T-helper 2 cell (primary cell): ENCODE measurements around the gene GLYATL1B.
"Not testable (repeated sequence)": the region's sequence is repeated elsewhere in the genome, so short reads cannot be mapped to it uniquely, and the experiment has no call there.

Experiments
- DNase-seq, 5 experiments: peaks; one replicate each; pipeline versions ENCODE4 v3.0.0 to v3.0.0-alpha.2; 2012 to 2022
- total RNA-seq, 2 donors: gene quantifications; one replicate each; lab custom pipeline; 2026; lab: John Stamatoyannopoulos, UW

The GLYATL1B gene, protein sequence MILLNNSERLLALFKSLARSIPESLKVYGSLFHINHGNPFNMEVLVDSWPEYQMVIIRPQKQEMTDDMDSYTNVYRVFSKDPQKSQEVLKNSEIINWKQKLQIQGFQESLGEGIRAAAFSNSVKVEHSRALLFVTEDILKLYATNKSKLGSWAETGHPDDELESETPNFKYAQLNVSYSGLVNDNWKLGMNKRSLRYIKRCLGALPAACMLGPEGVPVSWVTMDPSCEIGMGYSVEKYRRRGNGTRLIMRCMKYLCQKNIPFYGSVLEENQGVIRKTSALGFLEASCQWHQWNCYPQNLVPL
- 0 reads per million in 2 donors for total RNA-seq

DNA sequence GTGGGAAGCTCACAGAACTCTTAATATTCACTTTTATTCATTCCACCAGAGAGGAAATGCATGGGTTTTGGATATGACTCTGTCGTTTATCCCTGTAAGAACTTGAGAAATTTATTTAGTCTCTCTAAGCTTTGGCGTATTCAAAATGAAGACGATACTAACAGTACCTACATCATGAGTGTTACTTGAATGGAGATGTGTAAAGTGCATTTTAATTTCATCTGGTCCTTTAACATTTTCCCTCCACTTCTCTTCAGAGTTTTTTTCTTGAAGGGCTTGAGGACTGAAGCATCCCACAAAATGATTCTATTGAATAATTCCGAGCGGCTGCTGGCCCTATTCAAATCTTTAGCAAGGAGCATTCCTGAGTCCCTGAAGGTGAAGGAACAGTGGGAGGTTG is at the start of gene GLYATL1B:
Gene GLYATL1B (plus strand): TSS at position 301 of the 400 bp plus-strand sequence. CDS start 0 bp downstream, at position 301.
- DNase-seq, result not testable (repeated sequence)

DNA sequence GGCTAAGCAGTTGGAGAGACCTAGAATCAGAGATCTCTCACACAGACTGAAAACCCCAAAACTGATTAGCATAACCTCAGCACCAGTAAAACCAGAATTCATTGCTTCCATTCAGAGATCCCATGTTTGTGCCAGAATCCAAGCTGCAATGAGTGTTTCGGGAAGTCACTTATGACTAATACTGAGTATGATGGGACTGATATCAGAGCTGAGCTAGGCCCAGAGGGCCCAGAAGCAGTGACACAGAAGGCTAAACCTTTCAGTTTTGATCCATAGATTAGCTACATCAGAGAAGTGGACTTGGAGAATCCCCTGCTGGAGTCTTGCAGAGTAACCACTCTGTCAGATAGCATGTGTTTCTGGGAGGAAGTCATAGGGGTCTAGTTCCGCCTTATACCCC is 49.6 kb upstream of the GLYATL1B start:
- DNase-seq, result not testable (repeated sequence)

DNA sequence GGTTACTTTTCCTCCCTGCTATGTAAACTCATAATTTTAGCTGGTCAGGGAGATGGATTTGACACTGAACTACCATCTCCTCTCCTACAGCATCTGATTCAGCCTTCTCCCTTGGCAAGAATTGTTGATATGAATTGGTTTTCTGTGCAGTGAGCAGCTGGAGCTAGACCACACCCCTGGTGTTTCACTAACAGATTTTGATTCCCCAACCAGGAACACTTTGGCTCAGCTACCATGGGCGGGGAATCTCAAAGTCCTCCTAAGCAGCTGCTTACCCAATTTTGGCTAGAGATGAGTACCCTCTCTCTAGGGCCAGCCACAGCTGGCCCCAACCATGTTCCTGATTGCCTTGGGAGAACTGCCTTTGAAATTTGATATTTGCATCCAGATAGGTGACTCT is 48.7 kb upstream of the GLYATL1B start:
- DNase-seq, result not testable (repeated sequence)

DNA sequence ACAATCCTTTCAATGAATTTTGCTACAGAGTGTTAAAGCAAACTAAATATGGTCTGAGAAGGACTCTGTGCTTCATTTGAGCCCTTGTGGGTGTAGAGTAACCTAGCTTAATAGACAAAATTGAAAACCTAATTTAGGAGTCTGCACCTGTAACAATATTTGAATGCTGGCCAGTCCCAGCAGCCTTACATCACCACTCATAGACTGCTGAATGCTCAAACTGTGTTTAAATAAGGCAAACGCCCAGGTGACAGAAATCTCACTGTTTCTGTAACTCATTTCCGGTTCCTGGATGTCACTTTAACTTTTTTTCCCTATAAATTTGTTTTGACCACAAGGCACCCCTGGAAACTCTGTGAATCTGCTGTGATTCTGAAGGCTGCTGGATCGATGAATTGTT is 45.5 kb upstream of the GLYATL1B start:
- DNase-seq, result no peak

DNA sequence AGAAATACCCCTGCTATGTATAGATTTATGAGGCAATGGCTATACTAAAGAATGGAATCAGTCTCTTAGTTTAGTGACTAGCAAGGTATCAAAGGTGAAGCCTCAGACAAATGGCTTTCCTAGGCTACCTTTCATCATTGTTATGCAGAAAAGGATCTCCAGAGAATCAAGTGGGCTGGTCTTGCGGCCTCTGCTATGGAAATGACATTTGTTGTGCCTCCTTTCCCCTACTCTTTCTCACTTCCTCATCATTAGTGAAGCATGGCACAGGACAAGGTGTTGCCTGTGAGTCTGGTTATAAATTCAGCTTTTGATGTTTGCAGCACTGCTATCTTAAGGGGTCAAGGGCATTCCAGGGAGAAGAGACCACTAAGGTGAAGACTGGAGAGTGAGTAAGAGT is 34.7 kb upstream of the GLYATL1B start:
- not testable (repeated sequence) for DNase-seq

DNA sequence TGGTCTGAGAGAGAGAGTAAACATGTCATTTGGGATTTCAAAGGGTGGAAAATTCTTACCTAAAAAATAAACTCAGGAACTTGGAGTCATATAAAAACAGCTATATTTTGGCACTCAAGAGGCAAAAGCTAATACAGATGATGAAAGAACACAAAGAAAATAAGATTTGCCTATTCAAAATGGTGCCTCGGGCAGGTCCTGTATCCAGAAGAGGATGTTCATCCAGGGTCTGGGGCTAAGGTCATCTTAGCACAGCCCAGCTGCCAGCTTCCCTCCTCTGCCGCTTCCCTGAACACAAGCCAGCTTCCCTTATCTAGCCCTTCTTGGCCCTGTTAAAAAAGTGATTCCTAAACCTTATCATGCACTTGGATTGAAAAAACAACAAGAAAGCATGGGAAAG is 33.8 kb upstream of the GLYATL1B start:
- DNase-seq, result not testable (repeated sequence)

DNA sequence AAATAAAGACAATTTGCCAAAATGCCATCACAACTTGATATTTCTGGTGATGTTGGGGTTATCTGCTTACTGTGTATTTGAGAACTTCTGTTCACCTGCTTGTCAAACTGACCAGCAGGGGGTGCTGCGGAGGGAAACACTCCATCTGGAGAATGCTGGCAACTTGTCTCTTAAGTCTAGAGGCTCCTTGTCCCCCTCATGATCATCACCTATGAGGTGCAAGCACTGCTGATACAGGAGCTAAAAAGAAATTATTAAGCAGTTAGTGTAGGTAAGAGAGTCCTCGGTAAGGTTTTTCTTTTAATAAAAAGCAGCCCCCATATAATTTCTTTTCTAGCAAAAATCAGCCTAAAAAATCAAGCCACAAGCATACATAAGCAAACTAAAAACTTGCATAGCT is 32.7 kb upstream of the GLYATL1B start:
- peak; percentile 48 to 73 (median 67) for DNase-seq

DNA sequence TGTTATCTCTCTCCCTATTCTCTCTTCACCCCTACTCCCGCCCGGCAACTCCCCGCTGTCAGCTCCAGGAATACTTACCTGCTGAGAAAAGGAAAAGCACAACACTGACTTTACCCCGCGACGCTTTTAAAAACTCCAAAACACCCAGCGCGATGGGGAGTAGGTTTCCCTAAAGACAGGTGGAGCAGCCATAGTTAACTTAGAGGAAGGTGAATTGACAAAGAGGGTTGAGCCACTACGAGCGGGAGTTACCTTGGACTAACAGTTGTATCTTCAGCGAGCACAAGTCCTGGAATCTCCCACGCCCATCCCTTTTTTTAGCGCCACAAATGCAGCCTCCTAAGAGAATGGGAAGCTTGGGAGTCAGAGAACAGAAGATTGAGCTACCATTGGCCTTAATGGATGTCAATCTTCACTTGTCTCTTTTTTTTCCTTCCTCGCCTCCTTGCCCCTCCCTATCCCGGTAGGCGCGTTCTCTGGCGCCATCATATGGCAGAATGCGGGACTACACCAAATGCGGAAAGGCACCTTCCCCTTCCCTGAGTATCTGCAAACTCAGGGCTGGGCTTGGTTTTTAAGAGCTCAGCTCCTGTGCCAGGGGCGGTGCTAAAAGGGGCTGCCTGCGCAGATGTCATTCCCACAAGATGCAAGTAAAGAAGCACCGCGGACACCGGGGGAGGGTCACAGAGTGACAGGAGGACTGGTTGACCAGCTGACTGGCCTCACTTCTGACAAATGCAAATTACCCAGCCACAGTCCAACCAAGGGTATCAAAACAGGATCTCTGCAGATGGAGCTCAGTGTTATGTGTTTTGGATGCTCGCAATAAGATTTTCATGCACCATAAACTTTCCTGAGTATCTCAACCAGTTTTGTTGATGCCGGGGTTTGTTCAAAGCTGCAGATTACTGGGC is 27.7 kb upstream of the GLYATL1B start:
- peak; percentile 51 to 86 (median 64) for DNase-seq

DNA sequence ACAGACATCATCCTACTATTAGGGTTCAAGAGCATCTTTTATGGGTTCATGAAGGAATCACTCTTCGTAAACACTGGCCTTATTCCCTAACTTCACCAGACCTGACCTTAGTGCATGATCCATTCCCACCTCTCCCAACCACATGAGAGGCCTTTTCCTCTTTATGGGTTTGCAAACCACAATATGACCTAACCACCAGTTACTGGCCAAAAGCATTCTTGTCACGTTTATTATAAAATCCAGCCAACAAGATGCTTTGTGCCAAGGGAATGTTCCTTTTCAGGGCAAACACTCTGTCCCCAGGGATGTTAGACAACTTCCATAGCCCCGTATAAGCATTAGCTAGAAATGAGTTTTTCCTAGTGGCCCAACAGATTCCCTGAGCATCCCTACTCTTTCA is 26.0 kb upstream of the GLYATL1B start:
- not testable (repeated sequence) for DNase-seq

DNA sequence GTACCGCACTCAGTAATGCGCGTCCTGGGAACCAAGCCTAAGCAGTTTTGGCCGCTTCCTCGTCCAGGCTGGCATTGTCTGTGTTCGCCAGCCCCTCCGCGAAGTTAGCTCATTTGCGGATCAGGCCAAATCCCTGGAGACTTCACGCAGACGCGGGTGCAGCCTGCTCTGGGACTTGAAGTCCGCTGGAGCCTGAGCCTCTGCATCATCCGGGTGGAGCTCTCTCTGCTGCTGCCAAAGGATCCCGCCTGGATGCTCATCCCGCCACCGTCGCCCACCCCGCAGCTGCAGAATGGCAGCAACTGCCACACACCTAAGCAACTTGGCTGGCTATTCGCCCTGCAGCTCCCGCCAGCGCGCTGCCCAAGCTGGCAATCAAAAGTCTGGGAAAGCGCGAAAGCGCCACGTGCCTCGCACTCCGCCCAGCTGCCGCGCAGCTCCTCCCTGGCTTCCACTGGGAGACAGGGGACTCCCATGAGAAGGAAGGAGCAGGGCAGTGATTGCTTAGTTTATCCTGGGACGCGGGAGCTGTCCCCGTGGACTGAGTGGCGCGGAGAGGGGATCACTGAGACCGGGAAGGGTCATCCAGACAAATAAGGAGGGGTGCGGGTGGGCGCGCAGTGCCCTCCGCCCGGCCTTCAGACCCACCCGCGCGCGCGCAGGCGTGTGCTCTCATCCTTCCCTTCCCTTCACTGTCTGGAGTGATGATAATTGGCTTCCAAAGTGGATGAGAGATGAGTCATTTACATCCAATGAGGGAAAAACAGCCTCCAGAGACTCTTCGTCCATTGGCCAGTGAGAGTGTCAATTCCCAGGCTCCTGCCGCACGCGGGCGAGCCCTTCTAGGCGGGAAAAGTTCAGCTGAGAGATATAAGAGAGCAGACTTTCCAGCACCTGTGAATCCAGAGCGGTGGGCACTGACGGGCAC is 23.2 kb upstream of the GLYATL1B start:
- no peak for DNase-seq

DNA sequence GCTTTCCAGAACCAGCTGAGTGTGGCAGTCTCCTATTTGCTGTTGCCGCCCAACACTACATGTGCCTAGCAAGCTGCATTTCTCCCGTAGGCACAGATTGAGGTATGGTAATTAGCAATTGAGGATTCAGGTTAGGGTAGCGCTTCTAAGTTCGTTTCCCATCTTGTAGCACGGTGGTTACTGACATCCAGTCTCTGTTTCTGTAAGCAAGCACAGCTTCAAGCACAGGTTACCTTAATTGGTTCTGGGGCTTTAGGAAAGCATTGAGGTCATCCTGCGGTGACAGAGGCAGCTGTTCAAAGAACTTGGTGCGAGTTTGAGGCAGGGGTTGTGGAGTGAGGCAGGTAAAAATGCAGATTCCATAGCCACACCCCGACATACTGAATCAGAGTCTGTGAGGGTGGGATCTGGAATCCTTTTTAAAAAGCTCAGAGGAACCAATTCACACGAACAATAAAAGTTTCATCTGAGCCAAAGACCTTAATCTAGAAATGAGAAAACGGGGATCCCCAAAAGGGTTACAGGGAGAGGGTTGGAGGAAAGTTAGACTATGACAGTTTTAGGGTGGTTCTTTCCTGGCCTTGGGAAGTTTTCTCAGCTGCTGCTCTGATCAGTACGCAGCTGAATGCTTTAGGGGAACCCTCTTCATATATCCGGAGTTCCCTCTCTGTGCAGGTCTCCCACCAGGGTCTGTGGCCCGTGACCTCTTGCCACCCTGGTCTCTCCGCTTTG is 21.9 kb upstream of the GLYATL1B start:
- not testable (repeated sequence) for DNase-seq

DNA sequence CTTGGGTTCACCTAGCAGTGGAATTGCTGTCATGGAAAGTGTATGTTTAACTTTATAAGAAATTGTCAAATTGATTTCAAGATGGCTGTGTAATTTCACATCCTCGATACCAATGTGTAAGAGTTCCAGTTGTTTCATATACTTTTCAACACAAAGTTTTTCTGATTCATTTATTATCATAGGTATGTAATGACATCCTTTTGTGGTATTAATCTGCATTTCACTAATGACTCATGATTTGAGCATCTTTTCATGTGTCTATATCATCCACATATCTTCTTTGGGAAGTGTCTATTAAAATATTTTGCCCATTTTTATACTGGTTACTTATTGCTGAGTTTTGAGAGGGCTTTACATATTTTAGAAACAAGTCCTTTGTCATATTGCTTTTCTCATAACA is 17.0 kb upstream of the GLYATL1B start:
- no peak for DNase-seq

DNA sequence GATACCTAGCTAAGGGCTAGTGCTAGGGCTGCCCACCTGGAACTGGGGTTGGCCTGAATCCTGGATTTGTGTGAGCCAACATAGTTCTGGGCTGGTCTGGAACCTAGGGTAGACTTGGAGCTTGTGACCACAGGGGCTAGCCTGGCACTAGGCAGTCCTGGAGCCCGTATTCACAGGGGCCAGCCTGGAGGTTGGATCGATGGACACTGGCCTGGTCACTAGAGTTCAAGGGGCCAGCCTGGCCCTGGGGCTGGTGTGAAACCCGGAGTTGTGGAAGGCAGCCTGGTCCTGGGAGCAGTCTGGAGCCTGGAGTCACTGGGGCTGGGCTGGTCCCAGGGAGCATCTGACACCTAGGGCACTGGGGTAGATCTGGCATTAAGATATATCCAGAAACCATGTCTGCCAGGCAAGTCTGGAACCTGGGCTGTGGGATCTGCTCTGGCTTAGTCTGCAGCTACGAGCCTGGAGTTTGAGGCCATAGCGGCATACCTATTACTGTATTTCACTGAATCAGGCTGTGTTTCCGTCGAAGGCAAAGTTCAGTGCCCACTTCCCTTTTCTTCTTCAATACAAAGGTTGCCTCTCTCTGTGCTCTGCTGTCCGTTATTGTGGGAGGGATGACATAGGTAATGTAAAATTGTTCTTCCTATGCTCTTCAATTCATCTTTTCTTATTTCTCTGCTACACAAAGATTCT is 9.1 kb upstream of the GLYATL1B start:
- no peak for DNase-seq

DNA sequence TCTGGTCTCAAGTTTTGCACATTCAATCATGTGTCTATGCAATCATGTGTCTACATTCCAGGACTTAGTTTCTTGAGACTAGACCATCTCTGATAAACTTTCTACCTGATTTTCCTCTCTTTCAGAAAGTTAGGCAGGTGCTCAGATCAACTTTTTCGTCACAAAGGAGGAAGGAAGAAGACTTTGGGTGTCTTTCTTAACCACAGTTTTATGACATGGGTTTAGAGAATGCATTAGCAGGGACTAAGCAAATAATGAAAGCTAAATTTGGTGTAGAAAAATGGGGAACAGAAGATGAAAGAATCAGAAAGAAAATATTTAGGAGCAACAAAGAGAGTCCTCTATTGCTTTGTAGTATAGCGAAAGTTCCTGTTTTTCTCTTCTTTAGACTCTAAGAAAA is 7.7 kb upstream of the GLYATL1B start:
- no peak for DNase-seq

DNA sequence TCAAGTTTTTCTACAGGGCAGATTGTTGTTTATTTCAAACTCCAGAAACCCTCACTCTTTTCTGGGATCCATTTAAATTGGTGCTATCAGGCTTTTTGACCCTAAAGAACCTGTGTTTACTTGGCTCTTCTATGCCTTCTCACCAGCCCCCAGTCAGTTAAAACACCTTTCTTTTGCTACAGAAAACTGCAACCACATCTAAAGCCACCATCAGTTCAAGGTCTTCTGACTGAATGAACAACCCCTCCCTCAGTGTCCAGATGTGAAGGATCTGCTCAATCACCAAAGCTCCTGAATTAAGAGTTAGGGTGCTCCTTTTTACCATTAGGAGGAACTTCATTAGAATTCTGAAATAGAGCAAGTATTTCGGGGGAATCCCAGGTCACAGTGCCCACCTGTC is 7.0 kb upstream of the GLYATL1B start:
- no peak for DNase-seq

DNA sequence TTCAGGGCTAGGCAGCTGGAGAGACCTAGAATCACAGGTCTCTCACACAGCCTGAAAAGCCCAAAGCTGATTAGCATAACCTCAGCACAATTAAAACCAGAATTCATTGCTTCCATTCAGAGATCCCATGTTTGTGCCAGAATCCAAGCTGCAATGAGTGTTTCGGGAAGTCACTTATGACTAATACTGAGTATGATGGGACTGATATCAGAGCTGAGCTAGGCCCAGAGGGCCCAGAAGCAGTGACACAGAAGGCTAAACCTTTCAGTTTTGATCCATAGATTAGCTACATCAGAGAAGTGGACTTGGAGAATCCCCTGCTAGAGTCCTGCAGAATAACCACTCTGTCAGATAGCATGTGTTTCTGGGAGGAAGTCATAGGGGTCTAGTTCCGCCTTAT is 5.7 kb upstream of the GLYATL1B start:
- DNase-seq, result not testable (repeated sequence)

DNA sequence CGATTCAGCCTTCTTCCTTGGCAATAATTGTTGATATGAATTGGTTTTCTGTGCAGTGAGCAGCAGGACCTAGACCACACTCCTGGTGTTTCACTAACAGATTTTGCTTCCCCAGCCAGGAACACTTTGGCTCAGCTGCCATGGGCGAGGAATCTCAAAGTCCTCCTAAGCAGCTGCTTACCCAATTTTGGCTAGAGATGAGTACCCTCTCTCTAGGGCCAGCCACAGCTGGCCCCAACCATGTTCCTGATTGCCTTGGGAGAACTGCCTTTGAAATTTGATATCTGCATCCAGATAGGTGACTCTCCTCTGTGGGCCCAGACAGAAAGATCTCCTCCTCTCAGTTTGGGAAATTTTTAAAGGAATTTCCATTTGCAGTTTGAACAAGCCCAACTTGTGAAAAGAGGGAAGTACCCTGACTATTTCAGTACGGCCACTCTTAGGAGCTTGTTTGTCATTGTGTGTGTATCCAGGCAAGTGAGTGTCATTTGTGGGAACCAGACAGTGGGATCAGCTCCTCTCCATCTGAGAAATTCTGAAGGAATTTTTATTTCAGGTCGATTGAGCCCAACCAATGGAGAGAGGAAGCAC is 4.6 kb upstream of the GLYATL1B start:
- DNase-seq, result not testable (repeated sequence)

DNA sequence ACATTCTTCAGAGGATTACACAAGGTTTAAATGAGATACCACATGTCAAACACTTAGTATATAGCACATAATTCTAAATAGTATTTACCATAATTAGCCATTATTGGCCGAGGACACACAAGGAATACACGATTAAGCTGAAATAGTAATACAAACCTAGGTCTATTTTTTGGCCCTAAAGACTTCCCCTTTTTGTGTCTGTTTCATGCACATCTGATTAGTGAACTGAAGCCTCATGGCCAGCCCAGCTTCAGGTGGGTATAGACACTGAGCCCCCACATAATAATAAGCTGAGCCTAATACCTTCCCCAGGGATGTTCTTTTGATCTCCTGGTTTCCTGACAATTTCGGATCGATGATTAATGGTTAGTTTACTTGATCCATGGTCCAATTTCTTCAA is 2.1 kb downstream of the GLYATL1B start:
- no peak for DNase-seq

DNA sequence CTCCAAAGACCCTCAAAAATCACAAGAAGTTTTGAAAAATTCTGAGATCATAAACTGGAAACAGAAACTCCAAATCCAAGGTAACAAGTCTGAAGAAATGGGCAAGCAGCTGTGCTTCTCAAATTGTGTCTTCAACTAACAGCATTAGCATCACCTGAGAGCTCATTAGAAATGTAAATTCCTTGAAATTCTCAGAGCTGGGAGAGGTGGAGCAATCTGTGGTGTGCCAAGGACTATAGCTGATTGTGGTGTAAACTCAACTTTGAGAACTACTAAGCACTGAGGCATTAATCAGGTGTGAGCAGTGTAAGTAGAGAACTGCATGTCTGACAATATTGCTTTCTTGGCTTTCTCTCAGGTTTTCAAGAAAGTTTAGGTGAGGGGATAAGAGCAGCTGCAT is 7.5 kb downstream of the GLYATL1B start:
- DNase-seq, result not testable (repeated sequence)

DNA sequence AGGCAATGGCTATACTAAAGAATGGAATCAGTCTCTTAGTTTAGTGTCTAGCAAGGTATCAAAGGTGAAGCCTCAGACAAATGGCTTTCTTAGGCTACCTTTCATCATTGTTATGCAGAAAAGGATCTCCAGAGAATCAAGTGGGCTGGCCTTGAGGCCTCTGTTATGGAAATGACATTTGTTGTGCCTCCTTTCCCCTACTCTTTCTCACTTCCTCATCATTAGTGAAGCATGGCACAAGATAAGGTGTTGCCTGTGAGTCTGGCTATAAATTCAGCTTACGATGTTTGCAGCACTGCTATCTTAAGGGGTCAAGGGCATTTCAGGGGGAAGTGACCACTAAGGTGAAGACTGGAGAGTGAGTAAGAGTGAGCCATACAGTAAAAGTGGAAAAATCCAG is 9.1 kb downstream of the GLYATL1B start:
- DNase-seq, result not testable (repeated sequence)
